Activated CD8-positive, alpha-beta memory T cell treated with anti-CD3 and anti-CD28 coated beads, Interleukin-2, amount 50 U/mL, for 24 hours (primary cell): ENCODE measurements around the gene PIGZ.

Experiments
- DNase-seq: peaks from one replicate; pipeline ENCODE4 v3.0.0-alpha.2; 2020; ENCODE audit errors: extremely low read depth

PIGZ gene

GRCh38 chr3:197001972-197002700, 33.5 kb upstream of the PIGZ start:
- DNase-seq, result no peak

GRCh38 chr3:197001106-197001971, 32.7 kb upstream of the PIGZ start:
- DNase-seq, result no peak

GRCh38 chr3:197000211-197000610, 31.6 kb upstream of the PIGZ start:
- DNase-seq, result no peak

- DNase-seq, result no peak
Observed at GRCh38 chr3:196998966-196999760, 30.5 kb upstream of the PIGZ start.

GRCh38 chr3:196997311-196997710, 28.7 kb upstream of the PIGZ start:
- no peak for DNase-seq

GRCh38 chr3:196996454-196997265, 28.0 kb upstream of the PIGZ start:
- DNase-seq, result no peak

- DNase-seq, result no peak
Observed at GRCh38 chr3:196995646-196996355, 27.2 kb upstream of the PIGZ start.

- DNase-seq, result no peak
Observed at GRCh38 chr3:196995027-196995426, 26.4 kb upstream of the PIGZ start.

- no peak for DNase-seq
Observed at GRCh38 chr3:196994056-196994455, 25.4 kb upstream of the PIGZ start.

GRCh38 chr3:196992461-196993065, 23.9 kb upstream of the PIGZ start:
- DNase-seq, result no peak

- no peak for DNase-seq
Observed at GRCh38 chr3:196991581-196992460, 23.2 kb upstream of the PIGZ start.

- DNase-seq, result no peak
Observed at GRCh38 chr3:196990601-196991007, 22.0 kb upstream of the PIGZ start.

- DNase-seq, result no peak
Observed at GRCh38 chr3:196989721-196990262, 21.2 kb upstream of the PIGZ start.

- no peak for DNase-seq
Observed at GRCh38 chr3:196988241-196989029, 19.8 kb upstream of the PIGZ start.

- DNase-seq, result no peak
Observed at GRCh38 chr3:196987022-196987421, 18.4 kb upstream of the PIGZ start.

GRCh38 chr3:196985954-196986885, 17.6 kb upstream of the PIGZ start:
- no peak for DNase-seq

- DNase-seq, result no peak
Observed at GRCh38 chr3:196985298-196985697, 16.7 kb upstream of the PIGZ start.
